SJSA1 (cell line): ENCODE measurements around the gene PGLYRP2. TPM values are rescaled to one million over a fixed set of nuclear protein-coding genes. Genes with fewer than 3 reads are reported as not detected.
"Not testable (repeated sequence)": the region's sequence is repeated elsewhere in the genome, so short reads cannot be mapped to it uniquely, and the experiment has no call there.

ENCODE experiments used
- DNase-seq, 2 experiments: peaks; one replicate each; pipeline ENCODE4 v3.0.0-alpha.2; 2015 to 2020; ENCODE audit warnings: low spot score in 2 of 2, low read depth in 1 of 2
- H3K27ac ChIP-seq: fragments of 250-450 bp; sonication (Bioruptor Pico); 2 replicates; pipeline ENCODE4 v1.5.1; 2020; ENCODE audit warnings: mild to moderate bottlenecking, moderate library complexity
- H3K27me3 ChIP-seq: fragments of 250-450 bp; sonication (Bioruptor Pico); replicated peaks from 2 replicates; pipeline ENCODE4 v1.5.1; 2020; ENCODE audit warnings: mild to moderate bottlenecking, moderate library complexity
- H3K36me3 ChIP-seq: fragments of 250-450 bp; sonication (Bioruptor Pico); 2 replicates; pipeline ENCODE4 v1.5.1; 2020; ENCODE audit warnings: mild to moderate bottlenecking
- H3K4me1 ChIP-seq: fragments of 250-450 bp; sonication (Bioruptor Pico); replicated peaks from 2 replicates; pipeline ENCODE4 v1.6.1; 2021; ENCODE audit warnings: mild to moderate bottlenecking
- H3K4me3 ChIP-seq: fragments of 250-450 bp; sonication (Bioruptor Pico); 2 replicates; pipeline ENCODE4 v1.5.1; 2020; ENCODE audit warnings: mild to moderate bottlenecking
- H3K9me3 ChIP-seq: fragments of 250-450 bp; sonication (Bioruptor Pico); replicated peaks from 2 replicates; pipeline ENCODE4 v1.5.1; 2020; ENCODE audit warnings: mild to moderate bottlenecking
- total RNA-seq: library from RNA; depleted of rRNA; stranded (reverse); fragments of >200 nt; shearing (Covaris generic); gene quantifications from 2 replicates; pipeline ENCODE4 v1.2.3, GENCODE V29; 2014

The PGLYRP2 gene
- total RNA-seq, 1 experiment from 2014 or later = not detected

DNA sequence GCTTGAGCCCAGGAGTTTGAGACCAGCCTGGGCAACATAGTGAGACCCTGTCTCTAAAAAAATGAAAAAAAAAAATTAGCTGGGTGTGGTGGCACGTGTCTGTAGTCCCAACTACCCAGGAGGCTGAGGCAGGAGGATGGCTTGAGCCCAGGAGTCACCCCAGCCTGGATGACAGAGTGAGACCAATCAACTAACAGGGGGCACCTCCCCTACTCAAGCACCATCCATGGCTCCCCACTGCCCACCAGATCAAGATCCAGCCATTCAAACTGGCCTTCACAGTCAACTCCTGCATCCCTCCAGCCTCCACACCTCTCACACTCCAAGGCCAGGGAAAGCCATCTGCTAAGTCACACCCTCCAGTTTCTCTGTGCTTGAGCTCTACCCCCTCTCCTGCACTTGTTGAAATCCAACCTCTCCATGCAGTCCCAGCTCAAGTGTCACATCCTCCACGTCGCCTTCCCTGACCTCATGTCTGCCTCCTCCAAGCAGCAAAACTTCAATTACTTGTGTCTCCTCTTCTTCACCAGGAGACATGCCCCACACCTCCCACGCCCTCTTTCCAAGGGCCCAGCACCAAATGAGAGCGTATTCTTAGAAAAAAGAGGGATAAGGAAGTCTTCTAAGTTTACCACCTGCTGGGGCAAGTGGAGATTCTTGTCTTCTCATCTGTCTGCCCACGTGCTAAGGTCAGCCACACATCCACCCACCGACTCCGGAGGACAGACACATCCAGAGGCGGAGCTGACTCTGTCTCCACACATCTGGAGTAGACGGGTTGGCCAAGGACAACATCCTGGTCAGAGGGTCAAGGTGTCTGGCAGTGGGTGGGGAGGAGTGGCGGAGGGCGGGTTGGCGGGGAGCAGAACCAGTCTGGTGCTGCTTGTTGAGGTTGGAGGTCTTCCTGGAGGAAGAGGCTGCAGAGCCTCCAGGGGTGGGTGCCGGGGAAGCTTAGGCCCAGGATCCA is 28.1 kb upstream of the PGLYRP2 start:
- Histone ChIP-seq H3K9me3 (no peaks in the 10 kb centered on the region), H3K27ac (no peak overlapping the region), H3K27me3 (peaks cover 21% of the 10 kb centered on the region), H3K4me3 (no peak overlapping the region), H3K36me3 (no peaks in the 10 kb centered on the region), H3K4me1 (0 out of 2 replicates have a peak, but pooled peaks cover 3% of the 10 kb centered on the region)
- DNase-seq = no peak

DNA sequence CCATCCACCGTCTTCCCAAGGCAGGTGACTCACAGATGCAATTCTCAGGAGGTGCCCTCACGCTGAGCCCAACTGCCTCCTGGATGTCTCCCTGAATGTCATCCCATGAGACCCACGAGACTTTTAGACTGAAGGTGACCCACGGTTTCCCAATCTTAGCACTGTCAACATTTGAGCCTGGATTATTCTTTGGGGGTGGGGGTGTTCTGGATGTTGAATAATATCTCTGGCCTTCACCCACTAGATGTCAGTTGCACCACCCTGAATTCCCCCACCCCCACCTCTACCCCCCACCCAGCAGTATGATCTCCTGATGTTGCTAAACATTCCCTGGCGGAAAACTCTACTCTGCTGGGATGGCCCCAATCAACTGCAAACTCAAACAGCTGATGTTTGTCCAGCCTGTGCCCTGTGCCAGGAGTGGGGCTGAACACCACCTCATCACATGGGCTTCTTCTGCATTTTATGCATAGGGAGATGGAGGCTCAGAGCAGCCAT is 26.8 kb upstream of the PGLYRP2 start:
- Histone ChIP-seq H3K4me1 (0 out of 2 replicates have a peak, but pooled peaks cover 3% of the 10 kb centered on the region), H3K27ac (no peak overlapping the region), H3K9me3 (no peaks in the 10 kb centered on the region), H3K4me3 (no peak overlapping the region), H3K36me3 (no peaks in the 10 kb centered on the region), H3K27me3 (peaks cover 27% of the 10 kb centered on the region)
- DNase-seq = no peak

DNA sequence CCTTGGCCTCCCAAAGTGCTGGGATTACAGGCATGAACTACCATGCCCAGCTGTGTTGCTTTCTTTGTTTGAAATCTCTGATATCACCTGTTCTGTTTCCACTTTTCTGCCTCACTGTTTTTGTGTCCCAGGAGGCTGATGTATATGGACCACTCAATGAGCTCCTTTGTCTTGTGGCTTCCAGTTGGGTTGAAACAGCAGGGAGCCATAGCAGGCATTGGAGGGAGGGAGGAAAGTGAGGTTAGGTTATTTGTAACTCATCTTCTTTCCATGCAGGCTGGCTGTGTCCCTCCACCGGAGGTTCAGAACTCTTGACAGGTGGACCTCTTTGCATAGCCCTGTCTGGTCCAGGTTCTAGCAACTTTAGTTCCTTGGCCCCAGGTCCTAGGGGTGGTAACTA is 23.0 kb upstream of the PGLYRP2 start:
- no peak overlapping the region for H3K4me3 ChIP-seq
- DNase-seq = no peak
- H3K9me3 ChIP-seq = no peaks in the 10 kb centered on the region
- peaks cover 17% of the 10 kb centered on the region for H3K27me3 ChIP-seq
- no peaks in the 10 kb centered on the region for H3K36me3 ChIP-seq
- H3K4me1 ChIP-seq = no peaks in the 10 kb centered on the region
- no peak overlapping the region for H3K27ac ChIP-seq

DNA sequence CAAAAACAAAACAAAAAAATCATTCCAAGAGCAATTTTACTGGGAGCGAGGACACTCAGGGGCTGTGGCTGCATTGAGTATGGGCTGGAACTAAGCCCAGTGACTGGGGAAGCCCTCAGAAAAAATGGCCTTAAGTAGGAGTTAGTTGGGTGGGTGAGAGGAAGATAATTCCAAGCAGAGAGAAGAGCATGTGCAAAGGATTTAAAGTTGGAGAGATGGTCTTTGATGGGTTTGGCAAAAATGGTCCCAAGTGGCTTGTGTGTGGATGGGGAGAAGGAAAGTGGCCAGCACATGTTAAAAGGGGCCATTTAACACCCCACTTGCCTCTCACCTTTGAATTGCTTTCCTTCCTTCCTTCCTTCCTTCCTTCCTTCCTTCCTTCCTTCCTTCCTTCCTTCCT is 22.3 kb upstream of the PGLYRP2 start:
- Histone ChIP-seq H3K9me3 (no peaks in the 10 kb centered on the region), H3K4me3 (no peak overlapping the region), H3K27me3 (peaks cover 17% of the 10 kb centered on the region), H3K27ac (no peak overlapping the region), H3K4me1 (no peaks in the 10 kb centered on the region), H3K36me3 (no peaks in the 10 kb centered on the region)
- no peak for DNase-seq

DNA sequence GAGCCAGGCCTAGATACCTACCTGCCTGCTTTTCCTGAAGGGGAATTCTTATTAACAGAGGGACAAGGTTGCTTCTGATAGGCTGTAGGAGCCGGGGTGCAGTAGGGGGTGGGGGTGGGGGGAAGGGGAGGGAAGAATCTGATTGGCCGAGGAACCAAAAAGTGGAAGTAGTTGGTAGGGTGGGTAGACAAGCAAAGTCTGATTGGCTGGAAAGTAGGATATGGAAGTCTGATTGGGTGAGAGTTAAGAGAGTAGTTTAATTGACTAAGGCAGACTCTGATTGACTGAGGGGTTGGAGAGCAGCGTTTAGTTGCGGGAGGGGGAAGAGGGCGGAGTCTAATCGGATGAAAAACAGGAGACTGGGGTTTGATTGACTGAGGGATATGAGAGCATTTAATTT is 19.6 kb upstream of the PGLYRP2 start:
- Histone ChIP-seq H3K36me3 (no peaks in the 10 kb centered on the region), H3K4me1 (no peaks in the 10 kb centered on the region), H3K27me3 (peaks cover 17% of the 10 kb centered on the region), H3K27ac (no peak overlapping the region), H3K4me3 (no peak overlapping the region), H3K9me3 (no peaks in the 10 kb centered on the region)
- DNase-seq = no peak

DNA sequence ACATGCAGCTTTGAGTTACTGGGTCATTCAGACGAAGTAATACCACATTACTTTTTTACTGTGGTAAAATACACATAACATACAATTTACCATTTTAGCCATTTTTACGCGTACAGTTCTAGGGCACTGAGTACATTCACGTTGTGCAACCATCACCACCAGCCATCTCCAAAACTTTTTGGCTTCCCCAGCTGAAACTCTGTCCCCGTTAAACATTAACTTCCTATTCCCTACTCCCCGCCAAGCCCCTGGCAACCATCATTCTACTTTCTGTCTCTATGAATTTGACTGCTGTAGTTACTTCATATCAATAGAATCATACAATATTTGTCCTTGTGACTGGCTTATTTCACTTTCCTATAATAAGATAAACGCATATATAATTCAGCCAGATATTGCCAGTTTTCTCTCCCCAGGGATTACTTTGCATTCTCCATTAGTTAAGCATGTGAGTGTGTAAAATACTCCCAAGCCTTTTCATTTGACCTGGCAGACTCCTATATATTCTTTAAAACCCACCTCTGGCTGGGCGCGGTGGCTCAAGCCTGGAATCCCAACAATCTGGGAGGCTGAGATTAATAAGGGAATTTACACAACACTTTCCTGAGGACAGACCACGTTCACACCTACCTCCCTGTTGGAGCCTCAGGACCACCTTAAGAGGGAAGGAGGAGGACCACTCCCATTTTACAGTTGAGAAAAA is 19.0 kb upstream of the PGLYRP2 start:
- DNase-seq = no peak
- Histone ChIP-seq H3K4me3 (no peak overlapping the region), H3K27me3 (peaks cover 17% of the 10 kb centered on the region), H3K36me3 (no peaks in the 10 kb centered on the region), H3K9me3 (no peaks in the 10 kb centered on the region), H3K4me1 (no peaks in the 10 kb centered on the region), H3K27ac (no peak overlapping the region)

DNA sequence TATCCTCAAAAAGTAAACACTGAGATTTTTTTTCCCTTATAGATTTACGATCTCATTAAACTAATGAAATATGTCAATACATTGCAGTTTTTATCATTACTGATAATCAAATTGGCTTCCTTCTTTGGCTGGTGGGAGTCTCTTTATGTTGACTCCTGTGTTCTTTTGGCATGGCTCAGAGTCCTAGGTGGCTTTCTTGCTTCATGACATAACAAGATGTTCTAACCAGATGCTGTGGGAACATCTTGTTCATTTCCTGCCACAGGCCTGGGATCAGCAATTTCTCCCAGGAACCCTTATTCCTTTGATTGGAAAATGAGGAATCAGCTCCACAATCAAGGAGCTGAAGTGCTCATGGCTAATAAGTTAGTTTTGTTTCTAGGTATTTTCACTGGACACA is 15.8 kb upstream of the PGLYRP2 start:
- Histone ChIP-seq H3K4me1 (no peaks in the 10 kb centered on the region), H3K4me3 (no peak overlapping the region), H3K27me3 (no peaks in the 10 kb centered on the region), H3K27ac (no peak overlapping the region), H3K9me3 (no peaks in the 10 kb centered on the region), H3K36me3 (no peaks in the 10 kb centered on the region)
- no peak for DNase-seq

DNA sequence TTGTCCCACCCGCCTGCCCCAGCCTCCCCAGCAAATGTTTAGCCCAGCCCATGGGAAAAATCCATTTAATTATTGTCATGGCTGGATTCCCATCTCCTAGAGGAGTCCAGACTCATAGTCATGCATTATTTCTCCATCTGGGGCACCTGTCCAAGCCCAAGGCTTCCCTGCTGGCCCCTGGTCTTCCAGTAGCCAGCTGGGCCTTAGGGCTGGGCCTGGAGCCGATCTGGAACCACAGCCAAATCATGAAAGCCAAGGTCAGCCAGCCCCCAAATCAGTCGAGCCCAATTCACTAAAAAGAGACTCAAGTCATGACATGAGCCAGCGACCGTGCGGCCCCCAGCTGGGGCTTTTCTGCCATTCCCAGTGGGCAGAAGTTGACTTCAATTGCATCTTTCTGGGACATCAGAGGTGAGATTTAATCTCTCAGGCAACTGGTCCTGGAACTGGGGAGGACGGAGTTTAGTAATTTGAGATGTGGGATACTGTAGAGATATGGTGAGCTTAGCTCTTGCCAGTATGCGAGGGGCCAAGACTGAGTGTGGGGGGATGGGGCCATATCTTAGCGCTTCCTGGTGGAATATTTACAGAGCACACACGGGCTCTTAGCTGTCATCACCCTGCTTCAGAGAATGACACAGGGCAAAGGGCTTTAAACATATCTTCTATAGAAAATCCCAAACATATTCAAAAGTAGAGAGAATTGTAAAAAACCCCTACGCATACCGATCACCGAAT is 9.4 kb upstream of the PGLYRP2 start:
- Histone ChIP-seq H3K27ac (no peak overlapping the region), H3K27me3 (no peaks in the 10 kb centered on the region), H3K4me3 (no peak overlapping the region), H3K36me3 (no peaks in the 10 kb centered on the region), H3K4me1 (no peaks in the 10 kb centered on the region), H3K9me3 (no peaks in the 10 kb centered on the region)
- no peak for DNase-seq

DNA sequence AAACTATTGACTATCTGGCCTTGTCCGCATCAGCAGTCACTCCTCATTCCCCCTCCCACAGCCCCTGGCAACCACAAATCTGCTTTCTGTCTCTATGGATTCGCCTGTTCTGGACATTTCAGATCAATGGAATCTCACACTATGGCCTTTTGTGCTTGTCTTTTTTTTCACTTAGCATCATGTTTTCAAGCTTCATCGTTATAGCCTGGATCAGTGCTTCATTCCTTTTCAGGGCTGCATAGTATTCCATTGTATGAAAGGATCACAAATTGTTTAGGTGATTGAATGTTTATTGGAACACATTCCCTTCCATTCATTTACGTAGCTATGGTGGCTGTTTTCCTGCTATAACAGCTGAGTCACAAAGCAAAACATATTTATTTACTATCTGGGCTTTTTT is 7.7 kb upstream of the PGLYRP2 start:
- no peaks in the 10 kb centered on the region for H3K9me3 ChIP-seq
- no peaks in the 10 kb centered on the region for H3K27me3 ChIP-seq
- no peak overlapping the region for H3K4me3 ChIP-seq
- H3K27ac ChIP-seq = no peak overlapping the region
- no peaks in the 10 kb centered on the region for H3K4me1 ChIP-seq
- no peak for DNase-seq
- no peaks in the 10 kb centered on the region for H3K36me3 ChIP-seq

DNA sequence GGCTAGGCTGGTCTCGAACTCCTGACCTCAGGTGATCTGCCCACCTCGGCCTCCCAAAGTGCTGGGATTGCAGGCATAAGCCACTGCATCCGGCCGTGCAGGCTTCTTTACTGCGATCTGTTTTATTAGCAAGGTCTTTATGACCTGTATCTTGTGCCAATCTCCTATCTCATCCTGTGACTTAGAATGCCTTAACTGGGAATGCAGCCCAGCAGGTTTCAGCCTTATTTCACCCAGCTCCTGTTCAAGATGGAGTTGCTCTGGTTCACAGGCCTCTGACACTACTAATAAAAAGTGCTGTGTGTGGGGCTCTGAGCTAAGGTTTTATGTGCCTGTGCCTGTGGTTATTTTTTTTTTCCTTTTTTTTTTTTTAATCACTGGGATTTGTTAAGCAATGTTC is 6.5 kb upstream of the PGLYRP2 start:
- H3K27ac ChIP-seq, DNase-seq: not testable (repeated sequence)

DNA sequence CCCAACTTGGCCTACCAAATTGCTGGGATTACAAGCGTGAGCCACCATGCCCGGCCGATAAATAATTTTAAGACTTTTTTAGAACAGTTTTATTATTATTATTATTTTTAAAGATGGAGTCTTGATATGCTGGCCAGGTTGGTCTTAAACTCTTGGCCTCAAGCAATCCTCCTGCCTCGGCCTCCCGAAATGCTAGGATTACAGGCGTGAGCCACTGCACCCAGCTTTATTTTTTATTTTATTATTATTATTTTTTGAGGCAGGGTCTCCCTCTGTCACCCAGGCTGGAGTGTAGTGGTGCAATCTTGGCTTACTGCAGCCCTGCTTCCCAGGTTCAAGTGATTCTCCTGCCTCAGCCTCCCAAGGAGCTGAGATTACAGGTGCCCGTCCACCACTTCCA is 1.7 kb upstream of the PGLYRP2 start:
- not testable (repeated sequence) for H3K9me3 ChIP-seq, DNase-seq, H3K4me3 ChIP-seq, H3K27me3 ChIP-seq, H3K27ac ChIP-seq, H3K4me1 ChIP-seq, H3K36me3 ChIP-seq

More for the DNA sequence above, 6.5 kb upstream of the PGLYRP2 start:
- not testable (repeated sequence) for H3K36me3 ChIP-seq, H3K4me1 ChIP-seq, H3K27me3 ChIP-seq, H3K9me3 ChIP-seq, H3K4me3 ChIP-seq

DNA sequence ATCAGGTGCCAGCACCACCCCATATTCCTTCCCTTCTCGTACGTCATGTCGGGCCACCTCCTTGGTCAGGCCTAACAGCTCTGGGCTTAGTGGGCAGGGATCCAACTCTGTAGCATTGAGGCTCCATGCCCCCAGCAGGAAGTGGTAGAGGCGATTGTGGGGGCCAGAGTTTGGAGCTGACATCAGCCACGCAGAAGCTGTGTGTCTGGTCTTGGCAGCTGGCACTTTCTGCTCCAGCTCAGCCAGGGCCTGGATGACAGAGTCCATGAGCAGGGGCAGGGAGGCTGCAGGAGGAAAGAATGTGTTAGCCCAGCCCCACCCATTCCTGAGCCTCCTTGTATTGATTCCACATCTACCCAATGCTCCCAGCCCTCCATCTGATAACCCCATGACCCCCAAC is 3.0 kb downstream of the PGLYRP2 start:
- no peak overlapping the region for H3K27ac ChIP-seq
- H3K4me1 ChIP-seq = no peaks in the 10 kb centered on the region
- no peaks in the 10 kb centered on the region; the same call in 1 of the 2 replicates for H3K9me3 ChIP-seq
- no peak for DNase-seq
- H3K27me3 ChIP-seq = no peaks in the 10 kb centered on the region
- no peak overlapping the region for H3K4me3 ChIP-seq
- H3K36me3 ChIP-seq = no peaks in the 10 kb centered on the region

DNA sequence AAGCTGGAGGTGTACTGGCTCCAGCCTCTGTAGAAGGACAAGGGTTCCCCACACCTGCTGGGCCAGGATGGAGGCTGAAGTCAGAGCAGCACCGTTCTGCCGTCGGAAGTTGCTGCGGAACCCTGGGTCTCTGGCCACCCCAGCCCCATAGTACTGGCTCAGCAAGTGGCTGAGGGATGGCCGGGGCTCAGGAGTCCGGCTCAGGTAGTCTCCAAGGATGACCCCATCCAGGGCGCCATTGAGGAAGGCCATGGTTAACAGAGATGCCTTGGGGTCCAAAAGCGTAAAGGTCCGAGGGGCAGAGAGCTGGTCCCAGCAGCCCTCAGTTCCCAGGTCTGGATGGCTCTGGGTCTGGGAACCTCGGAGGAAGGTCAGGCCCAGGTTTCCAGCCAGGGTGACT is 3.7 kb downstream of the PGLYRP2 start:
- Histone ChIP-seq H3K27ac (no peak overlapping the region), H3K4me3 (no peak overlapping the region), H3K9me3 (no peaks in the 10 kb centered on the region; the same call in 1 of the 2 replicates), H3K27me3 (no peaks in the 10 kb centered on the region), H3K4me1 (no peaks in the 10 kb centered on the region), H3K36me3 (no peaks in the 10 kb centered on the region)
- DNase-seq = no peak
